Stimulated activated CD4-positive, alpha-beta T cell treated with anti-CD3 and anti-CD28 coated beads, TNF-alpha, amount 100 ng/mL, for 48 hours (primary cell): ENCODE measurements around the gene ZNF814.
A peak's percentile ranks its signal among the peaks of the same experiment; 100 is the strongest.
"Not testable (repeated sequence)": the region's sequence is repeated elsewhere in the genome, so short reads cannot be mapped to it uniquely, and the experiment has no call there.

Experiments
- DNase-seq, 3 donors: peaks; one replicate each; pipeline ENCODE4 v3.0.0-alpha.2; 2020; ENCODE audit warnings: low read depth in 3 of 3

Gene ZNF814

DNA sequence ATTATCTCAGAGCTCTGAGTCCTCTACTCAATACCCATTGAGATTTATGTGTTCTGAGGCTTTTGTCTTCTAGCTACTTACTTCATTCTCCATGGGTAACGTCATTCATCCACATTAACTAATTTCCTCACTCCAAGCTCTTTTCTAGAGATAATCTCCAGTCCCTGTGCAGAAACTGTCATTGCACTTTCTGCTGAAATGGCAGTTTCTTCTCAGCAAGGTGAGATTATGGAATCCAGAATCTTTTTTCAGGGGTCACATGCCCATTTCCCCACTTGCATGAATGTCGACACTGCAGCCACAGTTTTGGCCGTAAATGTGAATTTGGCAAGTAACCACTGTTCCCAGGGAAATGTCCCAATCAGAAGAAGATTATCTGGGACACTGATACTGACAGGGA lies 26.5 kb downstream of the ZNF814 start:
- DNase-seq, result not testable (repeated sequence)

DNA sequence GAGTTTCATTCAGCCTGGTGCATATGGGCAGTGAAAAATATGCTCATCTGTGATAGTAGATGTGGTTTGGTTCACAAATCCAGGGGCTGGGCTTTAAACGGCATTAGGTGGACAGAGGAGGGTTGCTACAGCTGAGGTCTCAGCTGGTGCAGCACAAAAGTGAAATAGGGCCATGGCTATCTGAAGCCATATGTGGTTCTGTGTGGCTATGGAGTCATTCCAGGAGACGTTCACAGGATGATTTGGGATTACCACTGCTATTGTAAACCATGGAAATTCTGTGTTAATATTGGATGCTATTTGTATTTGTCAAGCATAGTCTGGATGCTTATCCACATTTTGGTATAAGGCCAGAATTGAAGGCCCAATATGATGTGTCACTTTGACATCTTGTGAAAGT lies 34.7 kb downstream of the ZNF814 start:
- DNase-seq, result not testable (repeated sequence)

DNA sequence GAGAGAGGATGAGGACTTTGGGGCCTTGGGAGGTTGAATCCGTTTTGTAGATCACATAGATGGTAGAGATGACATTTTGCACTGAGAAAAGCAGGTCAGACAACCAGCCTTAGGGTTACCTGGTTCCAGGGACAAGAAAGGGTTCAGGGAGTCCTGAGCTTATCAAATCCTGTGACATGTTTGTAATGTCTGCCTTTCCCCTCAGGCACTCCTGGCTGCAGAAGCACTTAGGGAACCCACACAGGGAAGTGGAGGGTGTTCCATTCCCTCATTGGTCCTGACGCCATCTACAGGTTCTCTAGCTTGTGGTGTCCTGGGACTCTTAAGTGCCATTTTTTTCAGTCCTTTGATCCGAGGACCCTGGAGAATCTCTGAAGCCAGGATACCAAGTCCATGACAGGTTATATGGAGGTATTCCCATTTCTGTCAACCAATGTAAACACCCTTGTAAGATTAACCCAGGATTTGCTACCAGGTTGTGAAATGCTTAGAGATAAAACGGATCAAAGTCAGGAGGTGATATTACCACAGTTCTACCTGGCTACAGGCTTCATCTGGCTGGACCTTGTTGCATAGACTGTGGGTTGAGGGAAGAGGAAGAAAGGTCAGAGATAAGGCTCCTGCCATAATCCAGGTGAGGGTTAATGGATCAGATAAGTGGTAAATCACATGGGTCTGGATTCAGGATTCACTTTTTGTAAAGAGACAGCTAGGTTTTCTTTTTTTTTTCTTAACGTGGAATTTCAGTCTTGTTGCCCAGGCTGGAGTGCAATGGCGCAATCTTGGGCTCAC lies 36.8 kb downstream of the ZNF814 start:
- not testable (repeated sequence) for DNase-seq

- peak in 1 of 3 donors; percentile 3 for DNase-seq
Observed at GRCh38 chr19:57850553-57851017, 38.3 kb downstream of the ZNF814 start.

DNA sequence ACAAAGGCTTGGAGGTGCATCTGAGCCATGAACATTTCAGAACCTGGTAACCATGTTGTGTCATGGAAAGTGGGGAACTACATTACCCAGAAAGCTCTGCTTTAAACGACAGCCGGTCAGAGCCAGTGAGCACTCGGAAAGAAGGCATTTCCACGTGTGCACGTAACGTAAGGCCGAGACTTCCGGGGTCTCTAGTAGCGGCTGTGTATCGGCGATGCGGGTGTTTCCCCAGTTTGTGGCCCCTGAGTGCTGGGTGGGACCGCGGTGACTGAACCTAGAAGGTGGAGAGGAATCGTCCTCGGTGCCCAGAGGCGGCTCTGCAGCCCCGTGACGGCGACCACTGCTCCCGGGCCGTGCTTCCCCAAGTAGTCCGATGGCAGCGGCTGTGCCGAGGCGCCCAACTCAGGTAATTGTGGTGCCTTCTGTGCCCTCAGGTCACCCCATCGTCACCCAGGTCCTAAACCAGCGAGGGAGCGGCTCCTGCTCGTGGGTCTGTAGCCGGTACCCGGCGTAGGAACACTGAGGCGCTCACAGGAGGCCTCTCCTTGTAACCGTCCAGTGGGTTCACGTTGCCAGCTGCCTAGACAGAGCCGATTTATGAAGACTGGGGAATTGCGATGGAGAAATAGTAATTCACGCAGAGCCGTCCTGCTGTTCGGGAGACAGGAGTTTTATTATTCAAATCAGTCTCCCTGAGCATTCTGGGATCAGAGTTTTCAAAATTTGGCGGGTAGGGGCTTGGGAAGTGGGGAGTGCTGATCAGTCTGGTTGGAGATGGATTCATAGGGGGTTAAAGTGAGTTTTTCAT lies 39.0 kb downstream of the ZNF814 start, which contains the start of gene ZNF587:
Gene ZNF587, plus strand, starts transcription at position 194 of the 808 bp plus-strand sequence. Its CDS starts 180 bp downstream, at position 374.
- peak; percentile 44 to 55 (median 50) for DNase-seq

GRCh38 chr19:57849162-57849665 lies 39.6 kb downstream of the ZNF814 start:
- DNase-seq, result not testable (repeated sequence)

GRCh38 chr19:57847164-57847563 lies 41.7 kb downstream of the ZNF814 start:
- not testable (repeated sequence) for DNase-seq

GRCh38 chr19:57841122-57841763 lies 47.6 kb downstream of the ZNF814 start:
- DNase-seq, result no peak

DNA sequence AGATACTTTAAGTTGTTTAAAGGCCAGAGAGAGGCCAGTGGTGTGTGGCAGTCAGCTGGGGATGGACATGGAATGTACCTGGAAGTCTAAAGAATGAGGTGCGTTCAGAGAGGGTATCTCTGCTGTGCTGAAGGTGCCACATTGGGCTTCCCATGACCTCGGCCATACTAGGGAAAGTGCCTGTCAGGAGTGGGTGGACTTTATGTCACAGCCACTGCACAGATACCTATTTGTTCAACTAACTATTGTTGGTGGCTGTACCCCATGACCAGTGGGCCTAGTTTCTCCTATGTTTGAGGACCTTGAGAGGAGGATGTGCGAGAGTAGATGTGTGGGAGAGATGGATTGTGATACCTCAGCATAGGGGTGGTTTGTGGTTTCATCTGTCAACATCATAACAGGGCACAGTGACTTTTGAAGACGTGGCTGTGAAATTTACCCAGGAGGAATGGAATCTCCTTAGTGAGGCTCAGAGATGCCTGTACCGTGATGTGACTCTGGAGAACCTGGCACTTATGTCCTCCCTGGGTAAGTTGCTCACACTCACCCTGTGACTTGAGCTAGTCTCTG lies 50.1 kb downstream of the ZNF814 start:
- DNase-seq, result not testable (repeated sequence)

DNA sequence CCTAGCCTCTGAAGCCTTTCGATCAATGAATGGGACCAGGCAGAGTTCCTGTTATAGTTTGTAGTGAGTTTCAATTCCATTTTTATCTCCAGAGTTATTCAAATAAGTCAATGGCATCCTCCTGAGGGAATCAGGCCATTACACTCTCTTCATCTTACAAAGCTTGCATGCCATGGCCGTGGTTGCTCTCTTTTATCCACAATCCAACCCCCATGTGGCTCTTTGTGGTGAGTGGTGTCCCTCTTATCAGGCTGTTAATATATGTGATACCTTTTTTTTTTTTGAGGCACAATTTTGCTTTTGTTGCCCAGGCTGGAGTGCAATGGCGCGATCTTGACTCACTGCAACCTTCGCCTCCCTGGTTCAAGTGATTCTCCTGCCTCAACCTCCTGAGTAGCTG lies 51.8 kb downstream of the ZNF814 start:
- DNase-seq, result not testable (repeated sequence)

GRCh38 chr19:57830071-57830602 lies 58.7 kb downstream of the ZNF814 start, which contains the start of gene ZNF587B:
Gene ZNF587B (plus strand): TSS chr19:57830299. CDS start chr19:57830529, 230 bp downstream.
- DNase-seq, result no peak

DNA sequence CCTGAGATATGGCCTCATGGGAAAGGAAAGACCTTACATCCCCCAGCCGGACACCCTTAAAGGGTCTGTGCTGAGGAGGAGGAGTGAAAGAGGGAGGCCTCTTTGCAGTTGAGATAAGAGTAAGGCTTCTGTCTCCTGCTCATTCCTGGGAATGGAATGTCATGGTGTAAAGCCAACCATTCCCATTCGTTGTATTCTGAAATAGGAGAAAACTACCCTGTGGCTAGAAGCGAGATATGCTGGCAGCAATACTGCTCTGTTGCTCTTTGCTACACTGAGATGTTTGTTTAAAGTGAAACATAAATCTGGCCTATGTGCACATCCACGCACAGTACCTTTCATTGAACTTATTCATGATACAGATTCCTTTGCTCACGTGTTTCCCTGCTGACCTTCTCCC lies 59.5 kb downstream of the ZNF814 start:
- no peak for DNase-seq

GRCh38 chr19:57825511-57825910 lies 63.3 kb downstream of the ZNF814 start:
- no peak for DNase-seq

- not testable (repeated sequence) for DNase-seq
Observed at GRCh38 chr19:57823608-57824007, 65.2 kb downstream of the ZNF814 start.

GRCh38 chr19:57823155-57823554 lies 65.7 kb downstream of the ZNF814 start:
- not testable (repeated sequence) for DNase-seq

- DNase-seq, result not testable (repeated sequence)
Observed at GRCh38 chr19:57821501-57821900, 67.3 kb downstream of the ZNF814 start.

- DNase-seq, result not testable (repeated sequence)
Observed at GRCh38 chr19:57821095-57821494, 67.7 kb downstream of the ZNF814 start.

DNA sequence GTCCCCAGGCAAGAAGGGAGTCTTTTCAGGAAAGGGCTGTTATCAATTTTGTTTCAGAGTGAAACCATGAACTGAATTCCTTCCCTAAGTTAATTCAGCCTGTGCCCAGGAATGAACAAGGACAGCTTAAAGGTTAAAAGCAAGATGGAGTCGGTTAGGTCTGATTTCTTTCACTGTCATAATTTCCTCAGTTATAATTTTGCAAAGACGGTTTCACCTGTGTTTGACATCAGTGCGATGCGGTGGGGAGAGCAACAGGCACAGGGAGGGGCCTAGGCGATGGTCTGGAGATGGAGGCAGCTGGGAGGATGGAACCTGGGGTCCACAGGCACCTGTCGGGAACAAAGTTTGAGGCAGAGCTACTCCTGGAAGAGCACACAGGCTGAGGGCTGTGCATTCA lies 68.2 kb downstream of the ZNF814 start:
- no peak for DNase-seq

- peak; percentile 55 to 72 (median 55) for DNase-seq
Observed at GRCh38 chr19:57819475-57820148, 69.2 kb downstream of the ZNF814 start.

DNA sequence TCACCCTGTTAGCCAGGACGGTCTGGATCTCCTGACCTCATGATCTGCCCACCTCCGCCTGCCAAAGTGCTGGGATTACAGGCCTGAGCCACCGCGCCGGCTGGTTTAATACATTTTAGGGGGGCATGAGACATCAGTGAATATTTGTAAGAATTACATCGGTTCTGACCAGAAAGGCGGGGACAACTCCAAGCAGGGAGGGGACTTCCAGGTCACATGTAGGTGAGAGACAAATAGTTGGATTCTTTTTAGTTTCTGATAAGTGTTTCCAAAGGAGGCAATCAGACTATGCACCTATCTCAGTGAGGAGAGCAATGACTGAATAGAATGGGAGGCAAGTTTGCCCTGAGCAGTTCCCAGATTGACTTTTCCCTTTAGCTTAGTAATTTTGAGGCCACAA lies 70.5 kb downstream of the ZNF814 start:
- DNase-seq, result no peak
